Measurements from ENCODE around the gene HOXC11.

Gene HOXC11

DNA sequence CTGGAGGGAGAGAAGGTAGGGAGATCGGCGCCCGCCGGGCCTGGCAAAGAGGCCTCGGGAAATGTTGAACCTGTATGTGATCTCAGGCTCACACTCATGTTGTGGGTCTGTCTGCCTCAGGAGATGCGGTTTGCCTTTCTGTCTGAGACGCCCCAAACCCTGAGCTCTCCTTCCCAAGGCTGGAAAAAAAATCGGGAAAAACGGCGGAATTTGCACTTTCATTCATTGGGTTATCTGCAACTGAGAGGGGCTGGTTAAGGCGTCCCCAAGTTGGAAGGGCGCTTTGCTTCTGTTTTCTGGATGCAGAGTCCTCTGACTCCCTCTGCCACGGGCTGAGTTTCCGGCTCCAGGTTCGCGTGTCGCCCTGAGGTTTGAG lies 22.1 kb downstream of the HOXC11 start:
- DNase-seq (ENCODE audit: insufficient read length, low spot score): no peak
- FAIRE-seq: no peak
- TF ChIP-seq PAX5 (IDR thresholded peaks at IDR 0.05; ENCODE audit: insufficient read depth, low read length, severe bottlenecking): no peak
- TF ChIP-seq SPI1 (IDR thresholded peaks at IDR 0.05; ENCODE audit: low read depth, low read length): no peak
- no peak for TF ChIP-seq POU2F2 (IDR thresholded peaks at IDR 0.05; ENCODE audit: low read depth, low read length)
- TF ChIP-seq POLR2AphosphoS5 (IDR thresholded peaks at IDR 0.05; ENCODE audit: low read depth, low read length): no peak
- TF ChIP-seq TAF1 (IDR thresholded peaks at IDR 0.05; ENCODE audit: low read depth, low read length): no peak
- TF ChIP-seq POLR2A (IDR thresholded peaks at IDR 0.05; ENCODE audit: low read depth, low read length): no peak

DNA sequence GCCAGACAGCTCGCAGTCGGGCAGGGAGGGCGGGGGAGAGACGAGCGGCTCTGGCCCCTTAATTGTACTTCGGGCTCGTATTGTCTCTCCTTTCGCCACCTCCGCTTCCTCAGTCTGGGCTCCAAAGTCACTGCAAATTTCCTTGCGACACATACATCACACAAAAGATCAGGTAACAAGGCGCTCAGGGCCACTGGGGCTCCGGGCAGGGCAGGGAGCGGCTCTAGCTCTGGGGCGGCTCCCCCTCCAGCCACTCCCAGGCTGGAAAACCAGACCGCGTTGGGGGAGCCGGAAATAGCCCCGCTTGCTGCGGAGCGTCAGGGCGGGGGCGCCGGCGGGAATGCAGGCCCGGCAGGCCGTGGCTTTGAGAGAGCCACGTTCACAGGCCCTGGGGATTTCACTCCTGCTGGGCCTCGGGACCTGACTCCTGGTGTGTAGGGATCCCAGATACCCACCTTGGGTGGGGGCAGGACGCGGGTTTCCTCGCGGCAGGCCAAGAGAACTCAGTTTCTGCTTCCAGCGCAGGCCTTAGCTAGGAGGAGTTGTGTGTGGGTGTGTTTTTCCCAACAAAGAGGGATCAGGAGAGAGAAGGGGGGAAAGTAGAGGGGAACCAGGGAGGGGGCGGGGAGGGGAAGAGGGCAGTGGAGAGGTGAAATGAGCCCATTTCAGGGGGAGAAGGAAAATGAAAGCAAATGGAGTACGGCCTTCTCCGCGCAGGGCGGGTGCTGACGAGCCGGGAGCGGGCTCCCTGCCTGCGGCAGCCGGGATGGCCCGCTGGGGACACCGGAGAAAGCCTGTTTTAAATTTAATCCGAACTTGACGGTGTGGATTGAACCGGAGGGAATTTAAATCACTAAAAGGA lies 22.7 kb downstream of the HOXC11 start:
- TF ChIP-seq TAF1 (IDR thresholded peaks at IDR 0.05; ENCODE audit: low read depth, low read length) (no peak), SPI1 (IDR thresholded peaks at IDR 0.05; ENCODE audit: low read depth, low read length) (no peak), POLR2AphosphoS5 (IDR thresholded peaks at IDR 0.05; ENCODE audit: low read depth, low read length) (no peak), POU2F2 (IDR thresholded peaks at IDR 0.05; ENCODE audit: low read depth, low read length) (no peak), POLR2A (IDR thresholded peaks at IDR 0.05; ENCODE audit: low read depth, low read length) (no peak), PAX5 (IDR thresholded peaks at IDR 0.05; ENCODE audit: insufficient read depth, low read length, severe bottlenecking) (no peak)
- DNase-seq (ENCODE audit: insufficient read length, low spot score): no peak
- no peak for FAIRE-seq

DNA sequence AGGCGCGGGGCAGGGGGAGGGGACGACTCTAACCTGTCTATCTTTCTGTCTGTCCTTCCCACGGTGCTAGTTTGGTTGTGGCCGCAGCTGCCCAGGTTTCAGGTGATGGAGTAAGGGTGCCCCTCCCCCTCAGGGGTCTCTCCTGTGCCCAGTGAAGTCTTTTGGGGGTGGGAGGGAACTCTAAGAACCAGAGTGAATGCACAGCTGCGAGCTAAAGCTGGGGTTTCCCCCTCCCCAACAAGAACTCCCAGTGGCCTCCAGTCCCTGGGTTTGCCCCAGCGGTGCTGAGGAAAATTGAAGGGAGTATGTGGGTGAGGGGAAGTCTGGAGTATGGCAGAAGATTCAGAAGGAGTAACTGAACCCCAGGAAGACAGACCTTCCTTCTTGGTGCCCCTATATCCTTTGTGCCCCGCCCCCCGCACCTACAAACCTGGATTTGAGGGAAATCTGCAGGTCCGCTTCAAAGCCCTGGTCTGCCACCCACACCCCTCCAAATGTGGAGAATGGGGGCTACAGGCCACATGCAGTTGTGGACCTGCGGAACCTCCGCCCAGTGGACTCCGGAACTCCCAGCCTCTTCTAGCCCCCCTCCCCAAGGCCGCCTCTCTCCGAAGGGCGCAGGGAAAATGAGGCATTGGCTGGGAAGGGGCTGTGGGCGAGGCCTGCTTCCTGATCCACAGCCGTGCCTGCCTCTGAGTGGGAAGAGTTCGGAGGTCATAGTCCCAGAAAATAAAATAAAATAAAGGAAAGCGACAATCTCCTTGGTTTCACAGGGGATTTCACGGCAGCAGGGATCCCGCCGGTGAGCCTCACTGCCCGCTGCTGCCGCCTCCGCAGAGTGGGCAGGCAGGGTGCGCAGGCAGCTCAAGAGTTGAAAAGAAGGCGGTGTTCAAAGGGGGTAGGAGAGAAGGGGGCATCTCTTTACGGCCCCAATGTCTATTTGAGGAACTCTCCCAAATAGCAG lies 23.6 kb downstream of the HOXC11 start:
- no peak for TF ChIP-seq PAX5 (IDR thresholded peaks at IDR 0.05; ENCODE audit: insufficient read depth, low read length, severe bottlenecking)
- DNase-seq (ENCODE audit: insufficient read length, low spot score): no peak
- FAIRE-seq: no peak

DNA sequence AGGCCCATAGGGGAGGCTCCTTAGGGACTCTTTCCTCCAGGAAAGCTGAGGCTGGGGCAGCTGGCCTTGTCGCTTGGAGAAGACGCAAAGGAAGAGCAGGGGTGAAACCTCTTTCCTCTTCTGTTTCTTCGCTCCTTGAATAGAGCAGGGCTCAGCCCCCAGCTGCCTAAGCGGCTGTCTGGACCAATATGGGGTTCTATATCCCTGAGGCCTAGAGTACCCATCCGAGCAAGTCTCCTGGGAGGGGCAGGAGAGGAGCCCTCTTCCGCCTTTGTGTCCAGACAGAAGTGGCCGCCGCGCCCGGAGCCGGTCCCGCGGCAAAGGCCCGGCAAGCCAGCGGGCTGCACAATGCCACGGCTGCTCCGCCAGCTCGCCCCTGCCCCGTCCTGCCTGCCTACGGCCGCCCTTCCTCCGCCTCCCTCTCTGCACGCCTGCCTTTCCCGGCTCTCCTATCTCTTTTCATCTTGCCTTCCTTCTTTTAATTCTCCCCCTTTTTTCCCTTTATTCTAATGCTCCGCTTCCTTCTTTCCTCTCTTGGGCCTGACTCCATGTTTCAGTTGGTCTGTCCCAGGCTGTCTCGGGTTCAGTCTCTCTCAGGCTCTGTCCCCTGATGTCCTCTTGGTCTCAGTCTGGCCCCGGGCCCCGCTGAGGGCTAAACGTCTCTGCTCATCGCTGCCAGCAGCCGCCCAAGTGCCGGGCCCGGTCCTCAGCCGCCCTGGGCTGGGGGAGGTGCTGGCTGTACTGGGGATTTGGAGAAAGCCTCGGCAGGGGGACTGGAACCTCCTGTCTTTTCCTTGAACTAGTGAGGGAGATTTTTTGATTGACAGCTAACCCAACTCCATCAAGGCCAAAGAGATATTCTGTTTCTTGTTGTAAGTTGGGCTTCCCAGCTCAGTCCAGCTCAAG lies 24.5 kb downstream of the HOXC11 start:
- no peak for DNase-seq (ENCODE audit: insufficient read length, low spot score)
- TF ChIP-seq PAX5 (IDR thresholded peaks at IDR 0.05; ENCODE audit: insufficient read depth, low read length, severe bottlenecking) (no peak), SPI1 (IDR thresholded peaks at IDR 0.05; ENCODE audit: low read depth, low read length) (no peak), TAF1 (IDR thresholded peaks at IDR 0.05; ENCODE audit: low read depth, low read length) (no peak), POLR2A (IDR thresholded peaks at IDR 0.05; ENCODE audit: low read depth, low read length) (no peak), POU2F2 (IDR thresholded peaks at IDR 0.05; ENCODE audit: low read depth, low read length) (no peak), POLR2AphosphoS5 (IDR thresholded peaks at IDR 0.05; ENCODE audit: low read depth, low read length) (no peak)
- no peak for FAIRE-seq

DNA sequence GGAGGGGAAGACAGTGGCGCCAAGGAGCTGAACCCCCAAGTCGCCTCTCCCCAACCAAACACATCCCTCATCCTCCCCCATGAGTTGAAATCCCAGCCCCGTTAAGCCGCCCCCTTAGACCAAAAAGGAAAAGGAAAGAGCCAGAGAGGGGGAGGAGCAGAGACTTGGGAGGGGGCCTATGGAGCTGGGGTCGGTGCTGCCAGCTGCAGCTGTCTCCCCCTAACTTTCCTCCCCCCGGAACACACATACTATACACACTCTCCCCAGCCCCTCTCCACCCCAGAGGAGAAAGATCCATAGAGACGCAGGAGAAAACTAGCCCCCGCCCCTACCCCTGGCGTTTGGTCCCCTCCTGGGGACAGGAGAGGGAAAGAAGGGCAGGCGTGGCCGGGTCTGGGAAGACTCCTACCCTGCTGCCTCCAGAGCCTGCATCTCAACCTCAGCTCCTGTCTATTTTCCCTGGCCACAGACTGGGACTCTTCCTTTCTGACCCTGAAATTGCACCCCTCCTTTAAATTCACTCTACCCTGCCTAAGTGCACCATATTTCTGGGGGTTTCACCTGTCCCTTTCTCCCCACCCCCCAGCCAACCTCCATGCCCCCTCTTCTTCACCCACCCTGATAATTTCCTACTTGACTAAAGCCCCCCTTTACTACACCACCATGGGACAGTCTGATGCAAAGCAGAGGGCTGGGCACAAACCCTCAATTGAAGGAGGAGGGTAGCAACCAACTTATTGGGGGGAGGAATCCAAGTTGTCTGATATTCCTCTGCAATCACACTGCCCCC lies 25.4 kb downstream of the HOXC11 start:
- no peak for FAIRE-seq

DNA sequence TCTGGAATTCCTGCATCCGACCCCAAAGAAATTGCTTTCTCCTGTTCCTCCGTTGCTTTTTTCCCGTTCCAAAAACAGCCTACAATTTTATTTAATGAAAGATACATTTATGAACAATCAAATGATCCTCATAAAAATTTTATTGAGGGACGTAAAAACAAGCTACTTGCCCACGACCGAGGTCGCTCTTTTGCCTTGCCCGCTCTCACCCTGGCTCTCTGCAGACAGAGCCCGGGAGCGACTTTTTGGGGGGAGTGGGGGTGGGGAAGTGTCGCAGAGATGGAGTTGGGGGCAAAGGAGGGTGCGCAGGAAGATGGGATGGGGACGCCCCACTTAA lies 25.9 kb downstream of the HOXC11 start:
- TF ChIP-seq POLR2AphosphoS5 (IDR thresholded peaks at IDR 0.05; ENCODE audit: low read depth, low read length) (no peak), TAF1 (IDR thresholded peaks at IDR 0.05; ENCODE audit: low read depth, low read length) (no peak), SPI1 (IDR thresholded peaks at IDR 0.05; ENCODE audit: low read depth, low read length) (no peak), POU2F2 (IDR thresholded peaks at IDR 0.05; ENCODE audit: low read depth, low read length) (no peak), PAX5 (IDR thresholded peaks at IDR 0.05; ENCODE audit: insufficient read depth, low read length, severe bottlenecking) (no peak), POLR2A (IDR thresholded peaks at IDR 0.05; ENCODE audit: low read depth, low read length) (no peak)

More for the DNA sequence above, 25.4 kb downstream of the HOXC11 start:
- TF ChIP-seq POLR2AphosphoS5 (IDR thresholded peaks at IDR 0.05; ENCODE audit: low read depth, low read length) (no peak), SPI1 (IDR thresholded peaks at IDR 0.05; ENCODE audit: low read depth, low read length) (no peak), TAF1 (IDR thresholded peaks at IDR 0.05; ENCODE audit: low read depth, low read length) (no peak), POU2F2 (IDR thresholded peaks at IDR 0.05; ENCODE audit: low read depth, low read length) (no peak)
- DNase-seq (ENCODE audit: insufficient read length, low spot score): no peak

DNA sequence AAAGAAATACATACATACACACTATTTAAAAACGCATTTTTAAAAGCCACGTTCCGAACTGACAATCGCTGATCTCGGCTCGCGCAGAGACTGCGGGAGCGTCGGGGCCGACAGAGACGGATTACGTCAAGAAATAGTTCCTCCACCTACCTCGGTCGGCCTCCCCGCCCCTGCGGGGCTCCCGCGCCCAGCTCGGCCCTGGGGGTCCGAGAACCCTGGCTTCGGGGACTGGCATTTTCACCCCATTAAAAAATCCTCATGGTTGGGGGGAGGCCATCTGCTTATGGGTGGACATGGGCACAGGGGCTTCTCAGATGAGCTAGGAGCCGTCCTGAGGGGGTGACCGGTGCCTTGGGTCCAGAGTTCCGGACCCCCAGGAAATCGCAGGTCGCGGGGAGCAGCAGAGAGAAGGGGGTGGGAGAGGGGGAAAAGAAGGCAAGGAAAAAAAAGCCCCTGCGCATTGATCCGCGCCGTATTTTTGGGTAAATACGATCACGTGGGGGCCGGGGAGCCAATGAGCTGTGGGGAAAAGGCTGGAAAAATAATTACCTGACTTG lies 26.7 kb downstream of the HOXC11 start:
- no peak for DNase-seq (ENCODE audit: insufficient read length, low spot score)
- FAIRE-seq: no peak
- no peak for TF ChIP-seq PAX5 (IDR thresholded peaks at IDR 0.05; ENCODE audit: insufficient read depth, low read length, severe bottlenecking)
- no peak for TF ChIP-seq POU2F2 (IDR thresholded peaks at IDR 0.05; ENCODE audit: low read depth, low read length)
- TF ChIP-seq POLR2AphosphoS5 (IDR thresholded peaks at IDR 0.05; ENCODE audit: low read depth, low read length): no peak
- TF ChIP-seq TAF1 (IDR thresholded peaks at IDR 0.05; ENCODE audit: low read depth, low read length): no peak
- no peak for TF ChIP-seq SPI1 (IDR thresholded peaks at IDR 0.05; ENCODE audit: low read depth, low read length)
- no peak for TF ChIP-seq POLR2A (IDR thresholded peaks at IDR 0.05; ENCODE audit: low read depth, low read length)

More for the DNA sequence above, 25.9 kb downstream of the HOXC11 start:
- DNase-seq (ENCODE audit: insufficient read length, low spot score): no peak
- FAIRE-seq: no peak
